Measurements from ENCODE around the gene MLF2. TPM values are rescaled to one million over a fixed set of nuclear protein-coding genes. Genes with fewer than 3 reads are reported as not detected.
A peak's percentile ranks its signal among the peaks of the same experiment; 100 is the strongest.

The MLF2 gene
- total RNA-seq, 1 experiment from 2014 or later: 175 TPM

DNA sequence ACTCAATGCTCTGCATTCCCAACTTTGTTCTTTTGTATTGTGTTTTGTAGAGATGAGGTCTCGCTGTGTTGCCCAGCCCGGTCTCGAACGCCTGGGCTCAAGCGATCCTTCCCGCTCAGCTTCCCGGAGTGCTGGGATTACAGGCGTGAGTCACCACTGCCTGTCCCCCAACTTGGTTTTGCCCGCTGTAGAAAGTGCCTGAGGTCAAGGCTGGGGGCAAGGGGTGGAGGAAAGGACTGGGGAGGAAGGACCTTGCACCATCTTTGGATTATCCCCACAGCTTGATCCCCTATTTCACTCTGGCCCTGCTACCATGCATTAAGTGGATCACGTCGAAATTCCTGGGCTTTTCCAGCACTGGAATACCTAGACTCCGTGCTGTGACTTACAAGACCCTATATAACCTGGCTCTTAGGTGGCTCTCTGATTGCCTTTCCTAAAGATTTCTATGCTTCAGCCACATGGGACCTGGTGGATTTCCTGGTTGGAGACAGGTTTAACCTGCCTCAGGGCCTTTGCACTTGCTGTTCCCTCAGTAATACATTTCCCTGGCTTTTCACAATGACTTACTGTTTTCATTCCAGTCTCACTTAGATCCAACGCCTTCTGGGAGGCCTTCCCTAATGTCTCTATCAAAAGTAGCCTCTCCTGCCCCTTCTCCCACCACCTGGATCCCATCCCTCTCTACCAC is 51.7 kb downstream of the MLF2 start:
- no peak overlapping the region for H3K27ac ChIP-seq (ENCODE audit: low read length)
- no TSS peak for BruUV-seq (replicated peaks)
- H3K4me3 ChIP-seq (ENCODE audit: low read depth in 2 of 2, low read length in 2 of 2): peak overlapping the region; percentile 3 to 11; a peak in 2 of 4 replicates
- in situ Hi-C loops (cut with HindIII; ENCODE audit: low pct_unique_long_range_greater_than_20kb, low sequenced_read_pairs) (no loop called here), intact Hi-C loops (cut with micrococcal nuclease; ENCODE audit: unreplicated experiment) (no loop called here)
- ATAC-seq: no peak
- TF ChIP-seq, protein P1, sequence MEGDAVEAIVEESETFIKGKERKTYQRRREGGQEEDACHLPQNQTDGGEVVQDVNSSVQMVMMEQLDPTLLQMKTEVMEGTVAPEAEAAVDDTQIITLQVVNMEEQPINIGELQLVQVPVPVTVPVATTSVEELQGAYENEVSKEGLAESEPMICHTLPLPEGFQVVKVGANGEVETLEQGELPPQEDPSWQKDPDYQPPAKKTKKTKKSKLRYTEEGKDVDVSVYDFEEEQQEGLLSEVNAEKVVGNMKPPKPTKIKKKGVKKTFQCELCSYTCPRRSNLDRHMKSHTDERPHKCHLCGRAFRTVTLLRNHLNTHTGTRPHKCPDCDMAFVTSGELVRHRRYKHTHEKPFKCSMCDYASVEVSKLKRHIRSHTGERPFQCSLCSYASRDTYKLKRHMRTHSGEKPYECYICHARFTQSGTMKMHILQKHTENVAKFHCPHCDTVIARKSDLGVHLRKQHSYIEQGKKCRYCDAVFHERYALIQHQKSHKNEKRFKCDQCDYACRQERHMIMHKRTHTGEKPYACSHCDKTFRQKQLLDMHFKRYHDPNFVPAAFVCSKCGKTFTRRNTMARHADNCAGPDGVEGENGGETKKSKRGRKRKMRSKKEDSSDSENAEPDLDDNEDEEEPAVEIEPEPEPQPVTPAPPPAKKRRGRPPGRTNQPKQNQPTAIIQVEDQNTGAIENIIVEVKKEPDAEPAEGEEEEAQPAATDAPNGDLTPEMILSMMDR (IDR thresholded peaks at IDR 0.05): no peak
- TF ChIP-seq TCF7L2 (IDR thresholded peaks at IDR 0.05; ENCODE audit: low read depth, low read length): no peak
- TF ChIP-seq, protein P2, sequence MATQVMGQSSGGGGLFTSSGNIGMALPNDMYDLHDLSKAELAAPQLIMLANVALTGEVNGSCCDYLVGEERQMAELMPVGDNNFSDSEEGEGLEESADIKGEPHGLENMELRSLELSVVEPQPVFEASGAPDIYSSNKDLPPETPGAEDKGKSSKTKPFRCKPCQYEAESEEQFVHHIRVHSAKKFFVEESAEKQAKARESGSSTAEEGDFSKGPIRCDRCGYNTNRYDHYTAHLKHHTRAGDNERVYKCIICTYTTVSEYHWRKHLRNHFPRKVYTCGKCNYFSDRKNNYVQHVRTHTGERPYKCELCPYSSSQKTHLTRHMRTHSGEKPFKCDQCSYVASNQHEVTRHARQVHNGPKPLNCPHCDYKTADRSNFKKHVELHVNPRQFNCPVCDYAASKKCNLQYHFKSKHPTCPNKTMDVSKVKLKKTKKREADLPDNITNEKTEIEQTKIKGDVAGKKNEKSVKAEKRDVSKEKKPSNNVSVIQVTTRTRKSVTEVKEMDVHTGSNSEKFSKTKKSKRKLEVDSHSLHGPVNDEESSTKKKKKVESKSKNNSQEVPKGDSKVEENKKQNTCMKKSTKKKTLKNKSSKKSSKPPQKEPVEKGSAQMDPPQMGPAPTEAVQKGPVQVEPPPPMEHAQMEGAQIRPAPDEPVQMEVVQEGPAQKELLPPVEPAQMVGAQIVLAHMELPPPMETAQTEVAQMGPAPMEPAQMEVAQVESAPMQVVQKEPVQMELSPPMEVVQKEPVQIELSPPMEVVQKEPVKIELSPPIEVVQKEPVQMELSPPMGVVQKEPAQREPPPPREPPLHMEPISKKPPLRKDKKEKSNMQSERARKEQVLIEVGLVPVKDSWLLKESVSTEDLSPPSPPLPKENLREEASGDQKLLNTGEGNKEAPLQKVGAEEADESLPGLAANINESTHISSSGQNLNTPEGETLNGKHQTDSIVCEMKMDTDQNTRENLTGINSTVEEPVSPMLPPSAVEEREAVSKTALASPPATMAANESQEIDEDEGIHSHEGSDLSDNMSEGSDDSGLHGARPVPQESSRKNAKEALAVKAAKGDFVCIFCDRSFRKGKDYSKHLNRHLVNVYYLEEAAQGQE (IDR thresholded peaks at IDR 0.05; ENCODE audit: insufficient read depth in 1 of 2, low read depth in 2 of 2, low read length in 1 of 2): no peak
- TF ChIP-seq SIN3A (IDR thresholded peaks at IDR 0.05; ENCODE audit: borderline replicate concordance, insufficient read depth, low read depth, low read length): no peak
- no peak for TF ChIP-seq POLR2AphosphoS5 (IDR thresholded peaks at IDR 0.05; ENCODE audit: low read depth, low read length)
- ChIA-PET POLR2A (no interaction called here), CTCF (no interaction called here)
- H3K36me3 ChIP-seq (ENCODE audit: control insufficient read depth, insufficient read depth, low read length): no peaks in the 10 kb centered on the region
- H3K27me3 ChIP-seq (ENCODE audit: control insufficient read depth, insufficient read depth, low read length): peaks cover 11% of the 10 kb centered on the region
- no peak for DNase-seq (ENCODE audit: low read depth, low spot score)
- H3K4me1 ChIP-seq (ENCODE audit: control insufficient read depth, insufficient read depth, low read length): no peaks in the 10 kb centered on the region
- H3K9me3 ChIP-seq (ENCODE audit: control insufficient read depth, insufficient read depth, low read depth, low read length): no peaks in the 10 kb centered on the region

DNA sequence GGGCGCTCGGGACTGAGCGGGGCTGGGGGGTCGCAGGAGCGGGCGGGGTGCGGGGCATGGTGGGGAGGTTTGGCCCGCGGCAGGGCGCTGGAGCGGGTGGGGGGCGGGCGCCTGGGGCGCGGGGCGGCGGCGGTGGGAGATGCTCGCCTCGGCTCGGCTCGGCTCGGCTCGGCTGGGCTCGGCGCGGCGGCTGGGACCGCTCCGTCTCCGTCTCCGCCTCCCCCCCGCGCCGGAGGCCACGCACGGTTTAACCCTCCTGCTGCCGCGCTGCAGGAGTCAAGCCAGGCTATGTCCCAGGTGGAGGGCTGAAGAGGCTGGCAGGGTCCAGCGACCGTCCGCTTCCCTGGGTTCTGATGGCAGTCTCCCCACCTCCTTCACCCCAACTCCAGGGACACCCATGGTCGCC is 52.3 kb downstream of the MLF2 start, which contains the start of gene PIANP:
Gene PIANP, minus strand, starts transcription at position 170 of the 406 bp plus-strand sequence. CDS start 2,754 bp downstream, outside the sequence.
- H3K4me3 ChIP-seq (ENCODE audit: low read depth in 2 of 2, low read length in 2 of 2): peak within 1 kb of the TSS; percentile 40 to 45
- in situ Hi-C loops (cut with HindIII; ENCODE audit: low pct_unique_long_range_greater_than_20kb, low sequenced_read_pairs): no loop called here

More for the DNA sequence above, 52.3 kb downstream of the MLF2 start, which contains the start of gene PIANP:
- CTCF ChIA-PET: no interaction called here
- H3K36me3 ChIP-seq (ENCODE audit: control insufficient read depth, insufficient read depth, low read length): no peaks in the 10 kb centered on the region
- H3K27me3 ChIP-seq (ENCODE audit: control insufficient read depth, insufficient read depth, low read length): peaks cover 11% of the 10 kb centered on the region
- TF ChIP-seq POLR2AphosphoS5 (IDR thresholded peaks at IDR 0.05; ENCODE audit: low read depth, low read length) (no peak), TCF7L2 (IDR thresholded peaks at IDR 0.05; ENCODE audit: low read depth, low read length) (no peak), SIN3A (IDR thresholded peaks at IDR 0.05; ENCODE audit: borderline replicate concordance, insufficient read depth, low read depth, low read length) (no peak)
- TF ChIP-seq, protein P2 (IDR thresholded peaks at IDR 0.05; ENCODE audit: insufficient read depth in 1 of 2, low read depth in 2 of 2, low read length in 1 of 2): no peak
- no peak within 1 kb of the TSS for H3K27ac ChIP-seq (ENCODE audit: low read length)
- no peaks in the 10 kb centered on the region for H3K9me3 ChIP-seq (ENCODE audit: control insufficient read depth, insufficient read depth, low read depth, low read length)
- no peaks in the 10 kb centered on the region for H3K4me1 ChIP-seq (ENCODE audit: control insufficient read depth, insufficient read depth, low read length)
- intact Hi-C loops (cut with micrococcal nuclease; ENCODE audit: unreplicated experiment): no loop called here
- POLR2A ChIA-PET: no interaction called here
- no TSS peak for BruUV-seq (replicated peaks)
- DNase-seq (ENCODE audit: low read depth, low spot score) (no peak), ATAC-seq (0 out of 2 replicates have a peak, but pooled peaks have one; percentile 52)
